ENCODE measurements around the gene DKK3. TPM values are rescaled to one million over a fixed set of nuclear protein-coding genes. Genes with fewer than 3 reads are reported as not detected.

Gene DKK3
- total RNA-seq, 1 experiment from 2014 or later, result 0.33 TPM

DNA sequence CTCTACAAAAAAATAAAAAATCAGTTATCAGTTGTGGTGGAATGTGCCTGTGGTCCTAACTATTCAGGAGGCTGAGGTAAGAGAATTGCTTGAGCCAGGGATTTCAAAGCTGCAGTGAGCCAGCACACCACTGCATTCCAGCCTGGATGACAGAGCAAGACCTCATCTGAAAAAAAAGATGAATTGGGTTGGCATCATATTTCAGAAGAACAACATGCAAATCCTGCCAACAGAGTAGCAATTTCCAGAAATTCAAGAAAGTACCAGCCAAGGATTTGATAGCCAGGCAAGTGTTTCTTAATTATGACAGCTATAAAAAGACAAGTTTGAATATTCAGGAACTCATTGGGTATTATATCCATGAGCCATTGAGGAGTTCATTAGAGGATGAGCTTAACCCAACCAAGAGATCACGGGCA lies 91.4 kb downstream of the DKK3 start:
- H3K4me1 Mint-ChIP-seq (ENCODE audit: insufficient read depth, unreplicated experiment), result peaks cover 19% of the 10 kb centered on the region
- no peak overlapping the region for H3K4me3 Mint-ChIP-seq (ENCODE audit: unreplicated experiment)
- intact Hi-C loops (cut with micrococcal nuclease), result loop anchor here (5.0 kb wide), 1 partner anchor 120 kb away; no protein-coding TSS in a partner anchor
- peak; percentile 49 for DNase-seq (ENCODE audit: unreplicated experiment)
- H3K27me3 Mint-ChIP-seq (ENCODE audit: insufficient read depth, unreplicated experiment), result no peaks in the 10 kb centered on the region
- TF ChIP-seq, protein P1, sequence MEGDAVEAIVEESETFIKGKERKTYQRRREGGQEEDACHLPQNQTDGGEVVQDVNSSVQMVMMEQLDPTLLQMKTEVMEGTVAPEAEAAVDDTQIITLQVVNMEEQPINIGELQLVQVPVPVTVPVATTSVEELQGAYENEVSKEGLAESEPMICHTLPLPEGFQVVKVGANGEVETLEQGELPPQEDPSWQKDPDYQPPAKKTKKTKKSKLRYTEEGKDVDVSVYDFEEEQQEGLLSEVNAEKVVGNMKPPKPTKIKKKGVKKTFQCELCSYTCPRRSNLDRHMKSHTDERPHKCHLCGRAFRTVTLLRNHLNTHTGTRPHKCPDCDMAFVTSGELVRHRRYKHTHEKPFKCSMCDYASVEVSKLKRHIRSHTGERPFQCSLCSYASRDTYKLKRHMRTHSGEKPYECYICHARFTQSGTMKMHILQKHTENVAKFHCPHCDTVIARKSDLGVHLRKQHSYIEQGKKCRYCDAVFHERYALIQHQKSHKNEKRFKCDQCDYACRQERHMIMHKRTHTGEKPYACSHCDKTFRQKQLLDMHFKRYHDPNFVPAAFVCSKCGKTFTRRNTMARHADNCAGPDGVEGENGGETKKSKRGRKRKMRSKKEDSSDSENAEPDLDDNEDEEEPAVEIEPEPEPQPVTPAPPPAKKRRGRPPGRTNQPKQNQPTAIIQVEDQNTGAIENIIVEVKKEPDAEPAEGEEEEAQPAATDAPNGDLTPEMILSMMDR (IDR thresholded peaks at IDR 0.05; ENCODE audit: unreplicated experiment), result no peak
- H3K36me3 Mint-ChIP-seq (ENCODE audit: insufficient read depth, unreplicated experiment), result peaks cover 43% of the 10 kb centered on the region
- POLR2A ChIA-PET, result interaction anchor here (0.7 to 0.8 kb wide), 2 partner anchors 9 to 29 kb away, joined by 3 to 4 read pairs; no protein-coding TSS in a partner anchor
- no peaks in the 10 kb centered on the region for H3K9me3 Mint-ChIP-seq (ENCODE audit: unreplicated experiment)
- CTCF ChIA-PET, result no interaction called here
- H3K27ac Mint-ChIP-seq (ENCODE audit: low read depth, unreplicated experiment), result peak overlapping the region; percentile 84
- no TSS peak for BruUV-seq (replicated peaks)

GRCh38 chr11:11915625-11916024 lies 92.8 kb downstream of the DKK3 start:
- TF ChIP-seq, protein P1 (IDR thresholded peaks at IDR 0.05; ENCODE audit: unreplicated experiment), result no peak
- intact Hi-C loops (cut with micrococcal nuclease), result loop anchor here (5.0 kb wide), 1 partner anchor 118 kb away; no protein-coding TSS in a partner anchor
- Mint-ChIP-seq H3K4me3 (ENCODE audit: unreplicated experiment) (no peak overlapping the region), H3K27ac (ENCODE audit: low read depth, unreplicated experiment) (no peak overlapping the region), H3K9me3 (ENCODE audit: unreplicated experiment) (no peaks in the 10 kb centered on the region), H3K36me3 (ENCODE audit: insufficient read depth, unreplicated experiment) (peaks cover 42% of the 10 kb centered on the region), H3K27me3 (ENCODE audit: insufficient read depth, unreplicated experiment) (no peaks in the 10 kb centered on the region), H3K4me1 (ENCODE audit: insufficient read depth, unreplicated experiment) (peaks cover 19% of the 10 kb centered on the region)
- no TSS peak for BruUV-seq (replicated peaks)
- no peak for DNase-seq (ENCODE audit: unreplicated experiment)
- ChIA-PET POLR2A (interaction anchor here (0.6 kb wide), 1 partner anchor 52 kb away, joined by 3 read pairs; no protein-coding TSS in a partner anchor), CTCF (no interaction called here)

DNA sequence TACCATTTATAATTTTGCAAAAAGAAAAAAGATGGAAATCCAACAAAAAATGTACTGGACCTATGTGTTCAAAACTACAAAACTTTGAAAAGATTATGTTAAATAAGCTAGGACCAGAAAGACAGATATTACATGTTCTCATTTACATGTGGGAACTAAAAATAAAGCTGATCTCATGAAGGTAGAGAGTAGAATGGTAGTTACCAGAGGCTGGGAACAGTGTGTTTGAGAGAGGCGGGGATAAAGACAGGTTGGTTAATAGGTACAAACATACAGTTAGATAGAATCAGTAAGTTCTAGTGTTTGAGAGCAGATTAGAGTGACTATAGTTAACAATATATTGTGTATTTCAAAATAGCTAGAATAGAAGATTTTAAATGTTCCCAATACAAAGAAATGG lies 95.0 kb downstream of the DKK3 start:
- Mint-ChIP-seq H3K4me3 (ENCODE audit: unreplicated experiment) (no peak overlapping the region), H3K36me3 (ENCODE audit: insufficient read depth, unreplicated experiment) (peaks cover 37% of the 10 kb centered on the region), H3K4me1 (ENCODE audit: insufficient read depth, unreplicated experiment) (peaks cover 23% of the 10 kb centered on the region), H3K9me3 (ENCODE audit: unreplicated experiment) (no peaks in the 10 kb centered on the region), H3K27ac (ENCODE audit: low read depth, unreplicated experiment) (no peak overlapping the region), H3K27me3 (ENCODE audit: insufficient read depth, unreplicated experiment) (no peaks in the 10 kb centered on the region)
- no peak for DNase-seq (ENCODE audit: unreplicated experiment)
- POLR2A ChIA-PET, result interaction anchor here (0.6 kb wide), 1 partner anchor 11 kb away, joined by 4 read pairs; no protein-coding TSS in a partner anchor
- intact Hi-C loops (cut with micrococcal nuclease), result no loop called here
- CTCF ChIA-PET, result interaction anchor here (0.7 to 0.9 kb wide), 3 partner anchors 26 to 324 kb away, joined by 3 to 4 read pairs (median 3); no protein-coding TSS in a partner anchor
- BruUV-seq (replicated peaks), result no TSS peak
- TF ChIP-seq, protein P1 (IDR thresholded peaks at IDR 0.05; ENCODE audit: unreplicated experiment), result no peak

Other genes with a start within 250 kb of the DKK3 start
- 41.6 and 46.1 TPM in 2 replicates for gene USP47, start 166.7 kb downstream of the DKK3 start, total RNA-seq (2022)
- 151 and 154 TPM in 2 replicates for gene MICAL2, start 102.0 kb upstream of the DKK3 start, total RNA-seq (2022)